ENCODE measurements around the gene SEZ6L. TPM values are rescaled to one million over a fixed set of nuclear protein-coding genes. Genes with fewer than 3 reads are reported as not detected.

The SEZ6L gene
- total RNA-seq, 1 donor from 2014 or later, result 109 TPM

GRCh38 chr22:26314656-26315055, 145.4 kb downstream of the SEZ6L start:
- Mint-ChIP-seq H3K36me3 (ENCODE audit: unreplicated experiment) (peaks cover 13% of the 10 kb centered on the region), H3K27ac (ENCODE audit: unreplicated experiment) (no peak overlapping the region), H3K27me3 (ENCODE audit: unreplicated experiment) (peaks cover 3% of the 10 kb centered on the region), H3K9me3 (ENCODE audit: unreplicated experiment) (peaks cover 2% of the 10 kb centered on the region), H3K4me3 (ENCODE audit: unreplicated experiment) (no peak overlapping the region), H3K4me1 (ENCODE audit: low read depth, unreplicated experiment) (no peaks in the 10 kb centered on the region)
- TF ChIP-seq, protein P1, sequence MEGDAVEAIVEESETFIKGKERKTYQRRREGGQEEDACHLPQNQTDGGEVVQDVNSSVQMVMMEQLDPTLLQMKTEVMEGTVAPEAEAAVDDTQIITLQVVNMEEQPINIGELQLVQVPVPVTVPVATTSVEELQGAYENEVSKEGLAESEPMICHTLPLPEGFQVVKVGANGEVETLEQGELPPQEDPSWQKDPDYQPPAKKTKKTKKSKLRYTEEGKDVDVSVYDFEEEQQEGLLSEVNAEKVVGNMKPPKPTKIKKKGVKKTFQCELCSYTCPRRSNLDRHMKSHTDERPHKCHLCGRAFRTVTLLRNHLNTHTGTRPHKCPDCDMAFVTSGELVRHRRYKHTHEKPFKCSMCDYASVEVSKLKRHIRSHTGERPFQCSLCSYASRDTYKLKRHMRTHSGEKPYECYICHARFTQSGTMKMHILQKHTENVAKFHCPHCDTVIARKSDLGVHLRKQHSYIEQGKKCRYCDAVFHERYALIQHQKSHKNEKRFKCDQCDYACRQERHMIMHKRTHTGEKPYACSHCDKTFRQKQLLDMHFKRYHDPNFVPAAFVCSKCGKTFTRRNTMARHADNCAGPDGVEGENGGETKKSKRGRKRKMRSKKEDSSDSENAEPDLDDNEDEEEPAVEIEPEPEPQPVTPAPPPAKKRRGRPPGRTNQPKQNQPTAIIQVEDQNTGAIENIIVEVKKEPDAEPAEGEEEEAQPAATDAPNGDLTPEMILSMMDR (IDR thresholded peaks at IDR 0.05; ENCODE audit: partially characterized antibody, unreplicated experiment), result no peak
- no peak for DNase-seq

DNA sequence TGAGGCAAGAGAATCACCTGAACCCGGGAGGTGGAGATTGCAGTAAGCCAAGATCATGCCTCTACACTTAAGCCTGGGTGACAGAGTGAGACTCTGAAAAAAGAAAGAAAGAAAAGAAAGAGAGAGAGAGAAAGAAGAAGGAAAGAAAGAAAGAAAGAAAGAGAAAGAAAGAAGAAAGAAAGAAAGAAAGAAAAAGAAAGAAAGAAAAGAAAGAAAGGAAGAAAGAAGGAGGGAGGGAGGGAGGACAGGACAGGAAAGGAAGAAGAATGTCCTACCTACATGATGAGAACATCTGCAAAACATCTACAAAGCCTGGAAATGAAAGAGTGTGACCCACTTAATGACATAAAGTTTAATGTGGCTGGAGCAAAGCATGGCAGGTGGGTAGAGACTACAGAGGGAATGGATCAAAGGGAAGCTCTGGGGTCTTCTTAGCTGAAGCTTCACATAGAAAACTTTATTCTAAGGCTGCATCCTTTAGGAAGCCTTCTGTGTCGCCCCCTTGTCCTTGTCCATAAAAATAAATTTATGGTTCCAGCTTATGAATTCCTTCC, 147.5 kb downstream of the SEZ6L start:
- Mint-ChIP-seq H3K27ac (ENCODE audit: unreplicated experiment) (no peak overlapping the region), H3K4me3 (ENCODE audit: unreplicated experiment) (no peak overlapping the region), H3K36me3 (ENCODE audit: unreplicated experiment) (peaks cover 13% of the 10 kb centered on the region), H3K4me1 (ENCODE audit: low read depth, unreplicated experiment) (peaks cover 2% of the 10 kb centered on the region), H3K27me3 (ENCODE audit: unreplicated experiment) (peaks cover 1% of the 10 kb centered on the region), H3K9me3 (ENCODE audit: unreplicated experiment) (peaks cover 2% of the 10 kb centered on the region)
- TF ChIP-seq, protein P1 (IDR thresholded peaks at IDR 0.05; ENCODE audit: partially characterized antibody, unreplicated experiment), result no peak
- no peak for DNase-seq

DNA sequence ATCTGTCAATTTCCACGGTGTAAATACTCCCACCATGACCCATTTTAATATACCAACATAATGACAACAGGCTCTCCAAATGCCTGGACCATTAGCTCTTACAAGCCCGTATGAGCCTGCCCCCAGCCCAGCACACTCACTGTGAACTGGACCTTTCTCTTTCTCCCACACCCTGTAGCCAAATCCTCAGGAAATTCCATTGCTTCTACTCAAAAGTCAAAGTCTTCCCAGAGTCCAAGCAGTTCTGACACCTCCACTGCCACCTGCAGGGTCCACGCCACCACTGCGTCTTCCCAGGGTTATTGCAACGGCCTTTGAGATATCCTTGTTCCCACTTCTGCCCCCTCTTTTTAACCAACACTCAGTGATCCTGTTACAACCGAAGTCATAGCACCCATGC, 149.7 kb downstream of the SEZ6L start:
- H3K27me3 Mint-ChIP-seq (ENCODE audit: unreplicated experiment), result no peaks in the 10 kb centered on the region
- H3K4me3 Mint-ChIP-seq (ENCODE audit: unreplicated experiment), result no peak overlapping the region
- peaks cover 8% of the 10 kb centered on the region for H3K36me3 Mint-ChIP-seq (ENCODE audit: unreplicated experiment)
- peaks cover 2% of the 10 kb centered on the region for H3K4me1 Mint-ChIP-seq (ENCODE audit: low read depth, unreplicated experiment)
- H3K27ac Mint-ChIP-seq (ENCODE audit: unreplicated experiment), result no peak overlapping the region
- H3K9me3 Mint-ChIP-seq (ENCODE audit: unreplicated experiment), result peaks cover 2% of the 10 kb centered on the region
- TF ChIP-seq, protein P1 (IDR thresholded peaks at IDR 0.05; ENCODE audit: partially characterized antibody, unreplicated experiment), result peak; percentile 36
- peak; percentile 59 for DNase-seq

- H3K27me3 Mint-ChIP-seq (ENCODE audit: unreplicated experiment), result no peaks in the 10 kb centered on the region
- H3K4me3 Mint-ChIP-seq (ENCODE audit: unreplicated experiment), result no peak overlapping the region
- no peak overlapping the region for H3K27ac Mint-ChIP-seq (ENCODE audit: unreplicated experiment)
- DNase-seq, result no peak
- TF ChIP-seq, protein P1 (IDR thresholded peaks at IDR 0.05; ENCODE audit: partially characterized antibody, unreplicated experiment), result no peak
- H3K9me3 Mint-ChIP-seq (ENCODE audit: unreplicated experiment), result peaks cover 2% of the 10 kb centered on the region
- H3K4me1 Mint-ChIP-seq (ENCODE audit: low read depth, unreplicated experiment), result peaks cover 2% of the 10 kb centered on the region
- peaks cover 4% of the 10 kb centered on the region for H3K36me3 Mint-ChIP-seq (ENCODE audit: unreplicated experiment)
Observed at GRCh38 chr22:26320447-26320846, 151.2 kb downstream of the SEZ6L start.

DNA sequence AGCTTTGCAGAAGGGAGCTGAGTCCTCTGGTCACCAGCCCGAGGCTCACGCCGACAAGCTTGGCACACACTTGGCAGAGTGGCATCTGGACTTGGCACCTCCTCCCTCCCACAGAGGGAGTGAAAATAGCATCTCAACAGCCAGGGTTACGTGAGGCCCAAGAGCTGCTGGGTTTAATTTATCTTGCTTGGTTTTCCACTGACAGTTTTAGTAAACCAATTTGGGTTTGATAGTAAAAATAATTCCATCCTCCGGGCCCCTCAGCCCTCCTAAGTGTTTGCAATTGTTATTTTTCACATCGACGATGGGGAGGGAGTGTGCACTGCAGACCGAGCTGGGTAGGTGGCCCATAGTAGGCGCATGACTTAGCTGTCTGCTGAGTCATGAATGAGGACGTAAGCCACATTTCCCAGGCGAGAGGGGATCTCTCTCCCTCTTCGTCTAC, 152.2 kb downstream of the SEZ6L start:
- Mint-ChIP-seq H3K27ac (ENCODE audit: unreplicated experiment) (no peak overlapping the region), H3K4me3 (ENCODE audit: unreplicated experiment) (no peak overlapping the region), H3K27me3 (ENCODE audit: unreplicated experiment) (no peaks in the 10 kb centered on the region), H3K4me1 (ENCODE audit: low read depth, unreplicated experiment) (peaks cover 2% of the 10 kb centered on the region), H3K9me3 (ENCODE audit: unreplicated experiment) (no peaks in the 10 kb centered on the region), H3K36me3 (ENCODE audit: unreplicated experiment) (no peaks in the 10 kb centered on the region)
- no peak for DNase-seq
- TF ChIP-seq, protein P1 (IDR thresholded peaks at IDR 0.05; ENCODE audit: partially characterized antibody, unreplicated experiment), result no peak
